PFSK-1 (cell line): ENCODE results near the gene BMX.

ENCODE experiments used
- POLR2AphosphoS5 ChIP-seq: IDR thresholded peaks from 2 replicates; pipeline ENCODE4 v1.6.1; 2012; ENCODE audit warnings: low read depth, mild to moderate bottlenecking, control low read depth, low read length, moderate library complexity
- REST ChIP-seq, 2 experiments: IDR thresholded peaks; 2 replicates each; pipeline versions ENCODE4 v1.6.1 to v1.8.0; 2011 to 2012; ENCODE audit warnings: low read depth in 2 of 2, low read length in 2 of 2, control low read depth in 1 of 2, inconsistent platforms in 1 of 2, mild to moderate bottlenecking in 1 of 2, moderate library complexity in 1 of 2; ENCODE audit not compliant: insufficient read depth in 1 of 2

DNA sequence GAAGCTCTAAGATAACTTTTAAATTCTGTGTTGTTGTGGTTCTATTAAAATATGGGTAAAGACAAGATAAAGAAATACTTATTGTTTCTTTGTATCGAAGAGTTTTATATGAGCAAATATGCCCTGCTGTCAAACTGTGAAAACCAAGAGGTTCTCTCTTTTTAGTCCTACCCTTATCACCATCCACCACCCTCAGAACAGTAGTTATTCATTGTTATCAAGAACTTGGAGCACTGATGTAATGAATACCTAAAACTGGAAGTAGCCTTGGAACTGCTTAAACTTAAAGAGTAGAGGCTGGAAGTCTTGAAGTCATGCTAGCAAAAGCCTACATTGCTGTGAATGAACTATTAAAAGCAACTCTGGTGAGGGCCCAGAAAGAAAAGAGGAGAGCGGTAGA, 16.7 kb upstream of the BMX start:
- no peak for TF ChIP-seq REST (IDR thresholded peaks at IDR 0.05; ENCODE audit: insufficient read depth in 1 of 2, low read depth in 2 of 2, low read length in 2 of 2)
- no peak for TF ChIP-seq POLR2AphosphoS5
